HG03378 (cell line): Measurements from ENCODE around the gene CREBRF.
A peak's percentile ranks its signal among the peaks of the same experiment; 100 is the strongest.
"Not testable (repeated sequence)": the region's sequence is repeated elsewhere in the genome, so short reads cannot be mapped to it uniquely, and the experiment has no call there.

ENCODE experiments used
- ATAC-seq: cut with Tn5 transposase; IDR thresholded peaks from one replicate; pipeline ENCODE4 v1.9.1; 2021; ENCODE audit warnings: mild to moderate bottlenecking, moderate library complexity; ENCODE audit not compliant: unreplicated experiment

The CREBRF gene

GRCh38 chr5:173055983-173056782 is at the start of gene CREBRF:
CREBRF (plus strand) TSS chr5:173056352; CDS start chr5:173080776, 24,424 bp downstream.
- peak; percentile 68 for ATAC-seq

- ATAC-seq: no peak
These were observed 46.1 kb upstream of the CREBRF start for GRCh38 chr5:173010021-173010420.

- no peak for ATAC-seq
These were observed 45.3 kb upstream of the CREBRF start for GRCh38 chr5:173010547-173011464.

- ATAC-seq: no peak
These were observed 44.6 kb upstream of the CREBRF start for GRCh38 chr5:173011566-173011965.

GRCh38 chr5:173012882-173013281 is 43.3 kb upstream of the CREBRF start:
- ATAC-seq: no peak

GRCh38 chr5:173014671-173015070 is 41.5 kb upstream of the CREBRF start:
- ATAC-seq: no peak

- ATAC-seq: no peak
These were observed 41.0 kb upstream of the CREBRF start for GRCh38 chr5:173015192-173015591.

- no peak for ATAC-seq
These were observed 40.3 kb upstream of the CREBRF start for GRCh38 chr5:173015598-173016455.

- ATAC-seq: no peak
These were observed 39.5 kb upstream of the CREBRF start for GRCh38 chr5:173016598-173017046.

GRCh38 chr5:173017087-173017486 is 39.1 kb upstream of the CREBRF start:
- ATAC-seq: not testable (repeated sequence)

GRCh38 chr5:173018358-173018757 is 37.8 kb upstream of the CREBRF start:
- ATAC-seq: no peak

GRCh38 chr5:173020154-173020581 is 36.0 kb upstream of the CREBRF start:
- no peak for ATAC-seq

GRCh38 chr5:173020643-173021042 is 35.5 kb upstream of the CREBRF start:
- ATAC-seq: no peak

GRCh38 chr5:173025651-173026050 is 30.5 kb upstream of the CREBRF start:
- ATAC-seq: no peak

GRCh38 chr5:173027905-173028304 is 28.2 kb upstream of the CREBRF start:
- no peak for ATAC-seq

- no peak for ATAC-seq
These were observed 27.3 kb upstream of the CREBRF start for GRCh38 chr5:173028811-173029327.

GRCh38 chr5:173029499-173029921 is 26.6 kb upstream of the CREBRF start:
- no peak for ATAC-seq

- ATAC-seq: not testable (repeated sequence)
These were observed 24.1 kb upstream of the CREBRF start for GRCh38 chr5:173032096-173032495.

- ATAC-seq: no peak
These were observed 23.4 kb upstream of the CREBRF start for GRCh38 chr5:173032730-173033129.

GRCh38 chr5:173033923-173034322 is 22.2 kb upstream of the CREBRF start:
- ATAC-seq: no peak
